ENCODE results near the gene SAFB2.

Gene SAFB2

GRCh38 chr19:5562280-5562679 is 60.3 kb downstream of the SAFB2 start:
- no peak for DNase-seq (ENCODE audit: low spot score)
- ChIA-PET CTCF (interaction anchor here (0.7 kb wide), 1 partner anchor 230 kb away, joined by 3 read pairs; no protein-coding TSS in a partner anchor), POLR2A (ENCODE audit: low non-redundant PET) (no interaction called here)
- TF ChIP-seq CTCF (conservative IDR thresholded peaks at IDR 0.05; ENCODE audit: low read depth): no peak
- H3K27ac ChIP-seq: no peak overlapping the region

GRCh38 chr19:5561559-5561958 is 61.0 kb downstream of the SAFB2 start:
- no peak overlapping the region for H3K27ac ChIP-seq
- no peak; the same call in 1 of the 2 replicates for TF ChIP-seq CTCF (conservative IDR thresholded peaks at IDR 0.05; ENCODE audit: low read depth)
- DNase-seq (ENCODE audit: low spot score): no peak
- CTCF ChIA-PET: interaction anchor here (0.7 to 0.8 kb wide), 3 partner anchors 21 to 230 kb away, joined by 3 to 7 read pairs (median 3); no protein-coding TSS in a partner anchor
- POLR2A ChIA-PET (ENCODE audit: low non-redundant PET): interaction anchor here (0.5 kb wide), 1 partner anchor 20 kb away, joined by 4 read pairs; no protein-coding TSS in a partner anchor

- no peak for TF ChIP-seq CTCF (conservative IDR thresholded peaks at IDR 0.05; ENCODE audit: low read depth)
- no peak for DNase-seq (ENCODE audit: low spot score)
- no peak overlapping the region for H3K27ac ChIP-seq
- POLR2A ChIA-PET (ENCODE audit: low non-redundant PET): no interaction called here
- CTCF ChIA-PET: interaction anchor here (1.4 kb wide), 1 partner anchor 12 kb away, joined by 3 read pairs; no protein-coding TSS in a partner anchor
Observed at GRCh38 chr19:5560156-5560555, 62.4 kb downstream of the SAFB2 start.

- H3K27ac ChIP-seq: no peak overlapping the region
- DNase-seq (ENCODE audit: low spot score): no peak
- CTCF ChIA-PET: interaction anchor here (1.4 kb wide), 1 partner anchor 12 kb away, joined by 3 read pairs; no protein-coding TSS in a partner anchor
- TF ChIP-seq CTCF (conservative IDR thresholded peaks at IDR 0.05; ENCODE audit: low read depth): no peak
- POLR2A ChIA-PET (ENCODE audit: low non-redundant PET): no interaction called here
Observed at GRCh38 chr19:5559804-5560133, 62.8 kb downstream of the SAFB2 start.

- peak overlapping the region; percentile 67 for H3K27ac ChIP-seq
- no peak for TF ChIP-seq CTCF (conservative IDR thresholded peaks at IDR 0.05; ENCODE audit: low read depth)
- CTCF ChIA-PET: interaction anchor here (0.6 to 1.6 kb wide), 5 partner anchors 10 to 411 kb away, joined by 3 to 10 read pairs (median 4); no protein-coding TSS in a partner anchor
- POLR2A ChIA-PET (ENCODE audit: low non-redundant PET): no interaction called here
- DNase-seq (ENCODE audit: low spot score): peak; percentile 73
Observed at GRCh38 chr19:5558101-5558621, 64.4 kb downstream of the SAFB2 start.

- peak; percentile 44 for DNase-seq (ENCODE audit: low spot score)
- CTCF ChIA-PET: interaction anchor here (0.6 to 1.6 kb wide), 4 partner anchors 15 to 411 kb away, joined by 3 to 10 read pairs (median 4); no protein-coding TSS in a partner anchor
- H3K27ac ChIP-seq: peak overlapping the region; percentile 67
- no peak for TF ChIP-seq CTCF (conservative IDR thresholded peaks at IDR 0.05; ENCODE audit: low read depth)
- POLR2A ChIA-PET (ENCODE audit: low non-redundant PET): no interaction called here
Observed at GRCh38 chr19:5557691-5558090, 64.9 kb downstream of the SAFB2 start.
